H1 (cell line): Measurements from ENCODE around the gene HS1BP3. TPM values are rescaled to one million over a fixed set of nuclear protein-coding genes. Genes with fewer than 3 reads are reported as not detected.

ENCODE experiments used
- CTCF ChIA-PET: fragments of 300-600 bp; sonication (Branson Sonifier 250); formaldehyde crosslinking; loops from one replicate; lab custom pipeline; 2021; ENCODE audit not compliant: partially characterized antibody; lab: Charles Lee
- POLR2A ChIA-PET: fragments of 300-600 bp; sonication (Branson Sonifier 250); formaldehyde crosslinking; loops from one replicate; lab custom pipeline; 2021; ENCODE audit warnings: inconsistent platforms; ENCODE audit not compliant: partially characterized antibody; lab: Charles Lee
- DNase-seq, 2 experiments: peaks; one replicate each; pipeline versions ENCODE4 v3.0.0 to v3.0.0-alpha.2; 2010 to 2022; ENCODE audit warnings: low spot score in 2 of 2, low read depth in 1 of 2, mixed read lengths in 1 of 2
- FAIRE-seq: peaks from 2 replicates; lab custom pipeline; 2011; peaks lifted over from hg19 to GRCh38; lab: Jason Lieb, UNC
- H2AFZ ChIP-seq: 2 replicates; pipeline ENCODE4 v1.8.1; 2012; ENCODE audit warnings: low read length, inconsistent platforms
- H2AK5ac ChIP-seq: 2 replicates; pipeline ENCODE4 v1.6.1; 2013; ENCODE audit warnings: low read depth, low read length
- H2BK120ac ChIP-seq: replicated peaks from 2 replicates; pipeline ENCODE3; 2013; ENCODE audit warnings: low read depth, low read length, inconsistent platforms
- H2BK12ac ChIP-seq: 2 replicates; pipeline ENCODE4 v1.6.1; 2013; ENCODE audit warnings: low read depth, low read length
- H2BK15ac ChIP-seq: 2 replicates; pipeline ENCODE4 v1.6.1; 2013; ENCODE audit warnings: low read length
- H2BK20ac ChIP-seq: 2 replicates; pipeline ENCODE4 v1.6.1; 2013; ENCODE audit warnings: low read length
- H2BK5ac ChIP-seq: 2 replicates; pipeline ENCODE4 v1.6.1; 2013; ENCODE audit warnings: low read depth, low read length
- H3K14ac ChIP-seq: 2 replicates; pipeline ENCODE4 v1.6.1; 2013; ENCODE audit warnings: inconsistent platforms; ENCODE audit not compliant: insufficient read length
- H3K18ac ChIP-seq: 2 replicates; pipeline ENCODE4 v1.6.1; 2013; ENCODE audit warnings: low read length; ENCODE audit errors: extremely low read depth
- H3K23ac ChIP-seq: 2 replicates; pipeline ENCODE4 v1.6.1; 2013; ENCODE audit warnings: inconsistent platforms; ENCODE audit not compliant: insufficient read length
- H3K23me2 ChIP-seq: 2 replicates; pipeline ENCODE4 v1.6.1; 2013; ENCODE audit warnings: low read depth, low read length
- H3K27ac ChIP-seq: 2 replicates; pipeline ENCODE4 v1.6.1; 2011; ENCODE audit warnings: low read depth, low read length, inconsistent platforms
- H3K27me3 ChIP-seq, 4 experiments: replicated peaks in 1 of 4; 1 replicate in 1 of 4; 2 replicates in 3 of 4; pipeline versions ENCODE4 v1.6.1 to v1.8.1; 2011 to 2013; ENCODE audit warnings: low read length in 3 of 4, mild to moderate bottlenecking in 3 of 4, inconsistent platforms in 2 of 4, mixed read lengths in 2 of 4, moderate library complexity in 1 of 4; ENCODE audit not compliant: control insufficient read depth in 3 of 4, insufficient read depth in 3 of 4; ENCODE audit errors: extremely low read depth in 1 of 4
- H3K36me3 ChIP-seq, 4 experiments: 2 replicates each; pipeline versions ENCODE4 v1.6.1 to v1.8.1; 2011 to 2013; ENCODE audit warnings: mild to moderate bottlenecking in 4 of 4, low read length in 3 of 4, moderate library complexity in 2 of 4, control low read depth in 1 of 4, inconsistent platforms in 1 of 4; ENCODE audit not compliant: insufficient read depth in 4 of 4, control insufficient read depth in 2 of 4
- H3K4ac ChIP-seq: replicated peaks from 2 replicates; pipeline ENCODE3; 2013; ENCODE audit warnings: low read length, low read depth, mixed read lengths, inconsistent platforms; ENCODE audit not compliant: insufficient read length
- H3K4me1 ChIP-seq, 4 experiments: replicated peaks in 1 of 4; 1 replicate in 1 of 4; 2 replicates in 3 of 4; pipeline versions ENCODE4 v1.6.1 to v1.8.1; 2011 to 2013; ENCODE audit warnings: low read length in 3 of 4, inconsistent platforms in 2 of 4, mixed read lengths in 1 of 4; ENCODE audit not compliant: insufficient read depth in 4 of 4, control insufficient read depth in 3 of 4
- H3K4me2 ChIP-seq, 2 experiments: 2 replicates each; pipeline versions ENCODE4 v1.6.1 to v1.8.1; 2011 to 2013; ENCODE audit warnings: low read depth in 2 of 2, low read length in 2 of 2, control low read depth in 1 of 2, inconsistent platforms in 1 of 2, mild to moderate bottlenecking in 1 of 2; ENCODE audit not compliant: insufficient read depth in 1 of 2
- H3K4me3 ChIP-seq, 4 experiments: fragments of 200-600, 300-600 bp in 1 of 4; sonication (generic), shearing (Covaris generic), sonication (Bioruptor Twin) in 1 of 4; 2 replicates each; pipeline versions ENCODE4 v1.5.1 to v1.8.1; 2011 to 2016; ENCODE audit warnings: low read length in 4 of 4, low read depth in 3 of 4, control low read depth in 2 of 4, inconsistent platforms in 2 of 4, mild to moderate bottlenecking in 2 of 4, mixed read lengths in 1 of 4, moderate library complexity in 1 of 4; ENCODE audit not compliant: insufficient read depth in 2 of 4; ENCODE audit errors: extremely low read depth in 1 of 4
- H3K56ac ChIP-seq: replicated peaks from 2 replicates; pipeline ENCODE3; 2013; ENCODE audit warnings: low read depth, mild to moderate bottlenecking, mixed read lengths, low read length, inconsistent platforms; ENCODE audit not compliant: insufficient read length
- H3K79me1 ChIP-seq: 2 replicates; pipeline ENCODE4 v1.6.1; 2013; ENCODE audit warnings: low read depth, low read length, control low read depth
- H3K79me2 ChIP-seq, 2 experiments: 2 replicates each; pipeline versions ENCODE4 v1.6.1 to v1.8.1; 2012 to 2013; ENCODE audit warnings: low read length in 2 of 2, mild to moderate bottlenecking in 2 of 2, inconsistent platforms in 1 of 2; ENCODE audit not compliant: insufficient read depth in 2 of 2, control insufficient read depth in 1 of 2
- H3K9ac ChIP-seq, 4 experiments: replicated peaks in 1 of 4; 1 replicate in 1 of 4; 2 replicates in 3 of 4; pipeline versions ENCODE4 v1.6.1 to v1.8.1; 2011 to 2013; ENCODE audit warnings: low read depth in 3 of 4, low read length in 3 of 4, control low read depth in 2 of 4, mild to moderate bottlenecking in 2 of 4, moderate library complexity in 2 of 4, inconsistent platforms in 1 of 4; ENCODE audit errors: extremely low read depth in 1 of 4
- H3K9me3 ChIP-seq, 2 experiments: 2 replicates each; pipeline versions ENCODE4 v1.6.1 to v1.8.1; 2012 to 2013; ENCODE audit warnings: mild to moderate bottlenecking in 2 of 2, moderate library complexity in 2 of 2, control low read depth in 1 of 2, inconsistent platforms in 1 of 2, low read depth in 1 of 2, low read length in 1 of 2, mixed read lengths in 1 of 2; ENCODE audit not compliant: insufficient read depth in 2 of 2
- H4K20me1 ChIP-seq, 2 experiments: replicated peaks in 1 of 2; 2 replicates each; pipeline versions ENCODE3 to v1.8.1; 2011 to 2013; ENCODE audit warnings: inconsistent platforms in 2 of 2, low read length in 2 of 2, mild to moderate bottlenecking in 1 of 2; ENCODE audit not compliant: insufficient read depth in 2 of 2, control insufficient read depth in 1 of 2
- H4K5ac ChIP-seq: 2 replicates; pipeline ENCODE4 v1.6.1; 2013; ENCODE audit warnings: low read length, low read depth, mixed read lengths, inconsistent platforms; ENCODE audit not compliant: insufficient read length
- H4K8ac ChIP-seq: 2 replicates; pipeline ENCODE4 v1.8.0; 2013; ENCODE audit warnings: mild to moderate bottlenecking, moderate library complexity, low read length, inconsistent platforms; ENCODE audit not compliant: insufficient read depth; ENCODE audit errors: extremely low read depth
- H4K91ac ChIP-seq: replicated peaks from 2 replicates; pipeline ENCODE3; 2013; ENCODE audit warnings: low read length, mixed read lengths, inconsistent platforms; ENCODE audit not compliant: insufficient read length
- CTCF ChIP-seq, 3 experiments: IDR thresholded peaks; 1 replicate in 2 of 3; 2 replicates in 1 of 3; pipeline versions ENCODE4 v1.5.1 to v1.6.1; 2011; ENCODE audit warnings: low read length in 3 of 3, mild to moderate bottlenecking in 3 of 3, inconsistent platforms in 2 of 3, low read depth in 1 of 3, moderate library complexity in 1 of 3; ENCODE audit not compliant: insufficient read depth in 1 of 3; ENCODE audit errors: control extremely low read depth in 1 of 3
- GABPA ChIP-seq: IDR thresholded peaks from 2 replicates; pipeline ENCODE4 v1.6.1; 2011; ENCODE audit warnings: mild to moderate bottlenecking, low read length, moderate library complexity, borderline replicate concordance; ENCODE audit not compliant: insufficient read depth
- WGBS, 2 experiments: shearing (Covaris generic) in 1 of 2; methylation state at CpG; one replicate each; pipeline versions ENCODE4 v1.1.6 to v1.1.7; 2013 to 2015; ENCODE audit warnings: low lambda C conversion rate in 2 of 2, mixed read lengths in 2 of 2, inconsistent platforms in 1 of 2, low coverage in 1 of 2, missing lambda C conversion rate in 1 of 2; ENCODE audit not compliant: insufficient replicate concordance in 2 of 2, insufficient coverage in 1 of 2, insufficient read length in 1 of 2; ENCODE audit errors: extremely low coverage in 1 of 2, missing lambda C conversion rate in 1 of 2; 5-methylcytosine and 5-hydroxymethylcytosine counted together
- polyA plus RNA-seq, 7 experiments: library from polyadenylated mRNA; depleted of rRNA in 3 of 7; stranded (reverse) in 5 of 7; unstranded in 2 of 7; fragments of >200 nt in 5 of 7; fragments of 200-250 nt in 2 of 7; gene quantifications; 1 replicate in 5 of 7; 2 replicates in 1 of 7; 4 replicates in 1 of 7; pipeline versions ENCODE4 v1.2.1 to v1.2.3, GENCODE V29; 2011 to 2013; ENCODE audit warnings: missing spikeins in 2 of 7, mixed read lengths in 2 of 7
- total RNA-seq: library from RNA; stranded (reverse); fragmentation: NEBNext Ultra II Directional; extraction: Animal tissue kit (Norgen Biotek cat#: 25700); gene quantifications from 2 replicates; pipeline ENCODE4 v1.2.1, GENCODE V29; 2021

The HS1BP3 gene
- total and polyA plus RNA-seq, 2 of the 8 experiments (the other 6 are each of a cell fraction or from before 2014, with no cell fraction given), result 11.1 to 11.3 TPM

- Histone ChIP-seq H3K4ac (no peak overlapping the region), H3K18ac (no peak overlapping the region), H3K9ac (no peak overlapping the region), H3K4me2 (no peak overlapping the region), H2BK12ac (no peak overlapping the region), H3K79me1 (no peaks in the 10 kb centered on the region), H3K27me3 (no peaks in the 10 kb centered on the region), H2AFZ (no peak overlapping the region), H2AK5ac (no peak overlapping the region), H2BK5ac (no peak overlapping the region), H2BK15ac (no peak overlapping the region), H3K9me3 (no peaks in the 10 kb centered on the region), H3K79me2 (no peaks in the 10 kb centered on the region), H3K56ac (no peak overlapping the region), H4K91ac (no peak overlapping the region), H4K5ac (no peak overlapping the region), H3K4me1 (no peaks in the 10 kb centered on the region), H2BK20ac (no peak overlapping the region), H4K20me1 (no peaks in the 10 kb centered on the region), H3K27ac (no peak overlapping the region), H3K4me3 (no peak overlapping the region), H3K23ac (no peak overlapping the region), H4K8ac (no peak overlapping the region), H3K14ac (no peak overlapping the region), H2BK120ac (no peak overlapping the region), H3K23me2 (no peaks in the 10 kb centered on the region), H3K36me3 (0 out of 8 replicates have a peak, but pooled peaks cover 0 to 2% (median 0%) of the 10 kb centered on the region in 4 experiments)
- 91% methylated on average over 19 of the region's 20 CpGs; no CpG with 5 or more reads in 1 of the 2 experiments for WGBS, 2 experiments
- FAIRE-seq (no peak), DNase-seq (no peak)
- POLR2A ChIA-PET, result interaction anchor here (0.6 kb wide), 1 partner anchor 178 kb away, joined by 3 read pairs; the partner anchor contains the start of gene RHOB
- CTCF ChIA-PET, result interaction anchor here (0.6 to 4.2 kb wide), 10 partner anchors 9 to 214 kb away, joined by 3 to 24 read pairs (median 6); no protein-coding TSS in a partner anchor
- no peak for TF ChIP-seq CTCF (IDR thresholded peaks at IDR 0.05; ENCODE audit: control extremely low read depth in 1 of 3, insufficient read depth in 1 of 3, low read depth in 1 of 3, low read length in 3 of 3)
- no peak for TF ChIP-seq GABPA
Measured at GRCh38 chr2:20624156-20624883, 26.6 kb downstream of the HS1BP3 start.
